PC-9 (cell line): Measurements from ENCODE around the gene NAP1L4.

ENCODE experiments used
- EZH2 ChIP-seq: fragments of 200-600 bp; sonication (generic); IDR thresholded peaks from 2 replicates; pipeline ENCODE4 v1.8.0; 2017; ENCODE audit warnings: antibody characterized with exemption, low read depth
- TF ChIP-seq, protein P1 (sequence below): fragments of 200-600 bp; sonication (generic); conservative IDR thresholded peaks from 2 replicates; pipeline ENCODE4 v1.6.1; 2017; ENCODE audit warnings: mixed run types, antibody characterized with exemption, mild to moderate bottlenecking, moderate library complexity

DNA sequence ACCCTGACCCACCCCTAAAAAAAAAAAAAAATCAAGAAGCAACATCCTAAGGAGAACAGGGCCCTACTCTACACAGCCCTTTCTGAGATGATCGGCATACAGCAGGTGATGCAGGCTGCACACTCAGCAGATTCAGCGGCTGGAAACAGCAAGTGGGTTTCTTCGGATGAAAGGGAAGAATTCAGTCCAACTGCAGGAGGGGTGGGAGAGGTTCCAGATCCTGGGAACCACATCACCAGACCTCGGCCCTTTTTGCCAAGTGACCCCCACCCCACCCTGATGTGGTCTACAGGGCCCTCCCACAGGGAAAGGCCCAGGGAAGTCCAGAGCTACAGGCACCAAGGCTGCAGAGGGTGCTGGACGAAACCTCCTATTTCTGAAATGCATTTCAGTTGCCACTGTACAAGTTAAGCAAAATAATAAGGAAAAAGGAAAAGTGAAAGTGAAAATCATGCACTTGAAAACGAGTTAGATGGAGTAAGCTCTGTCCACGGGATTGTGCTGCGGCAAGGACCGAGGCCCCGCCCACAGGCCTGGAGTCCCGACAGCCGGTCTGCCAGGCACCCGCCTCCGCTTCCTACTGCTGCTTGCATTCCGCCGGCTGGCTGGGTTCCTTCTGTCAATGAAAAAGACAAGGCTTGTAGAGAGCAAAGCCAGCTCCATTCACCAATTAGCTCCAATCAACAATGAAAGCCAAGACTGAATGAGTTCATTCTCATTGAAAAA lies 46.9 kb downstream of the NAP1L4 start:
- TF ChIP-seq, protein P1, sequence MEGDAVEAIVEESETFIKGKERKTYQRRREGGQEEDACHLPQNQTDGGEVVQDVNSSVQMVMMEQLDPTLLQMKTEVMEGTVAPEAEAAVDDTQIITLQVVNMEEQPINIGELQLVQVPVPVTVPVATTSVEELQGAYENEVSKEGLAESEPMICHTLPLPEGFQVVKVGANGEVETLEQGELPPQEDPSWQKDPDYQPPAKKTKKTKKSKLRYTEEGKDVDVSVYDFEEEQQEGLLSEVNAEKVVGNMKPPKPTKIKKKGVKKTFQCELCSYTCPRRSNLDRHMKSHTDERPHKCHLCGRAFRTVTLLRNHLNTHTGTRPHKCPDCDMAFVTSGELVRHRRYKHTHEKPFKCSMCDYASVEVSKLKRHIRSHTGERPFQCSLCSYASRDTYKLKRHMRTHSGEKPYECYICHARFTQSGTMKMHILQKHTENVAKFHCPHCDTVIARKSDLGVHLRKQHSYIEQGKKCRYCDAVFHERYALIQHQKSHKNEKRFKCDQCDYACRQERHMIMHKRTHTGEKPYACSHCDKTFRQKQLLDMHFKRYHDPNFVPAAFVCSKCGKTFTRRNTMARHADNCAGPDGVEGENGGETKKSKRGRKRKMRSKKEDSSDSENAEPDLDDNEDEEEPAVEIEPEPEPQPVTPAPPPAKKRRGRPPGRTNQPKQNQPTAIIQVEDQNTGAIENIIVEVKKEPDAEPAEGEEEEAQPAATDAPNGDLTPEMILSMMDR, result no peak
- TF ChIP-seq EZH2, result no peak
